NK-92 (cell line): ENCODE measurements around the gene FAM228A.
"Not testable (repeated sequence)": the region's sequence is repeated elsewhere in the genome, so short reads cannot be mapped to it uniquely, and the experiment has no call there.

Experiments
- DNase-seq: peaks from one replicate; lab custom pipeline; 2025; ENCODE audit not compliant: unreplicated experiment; lab: John Stamatoyannopoulos, UW

The FAM228A gene

DNA sequence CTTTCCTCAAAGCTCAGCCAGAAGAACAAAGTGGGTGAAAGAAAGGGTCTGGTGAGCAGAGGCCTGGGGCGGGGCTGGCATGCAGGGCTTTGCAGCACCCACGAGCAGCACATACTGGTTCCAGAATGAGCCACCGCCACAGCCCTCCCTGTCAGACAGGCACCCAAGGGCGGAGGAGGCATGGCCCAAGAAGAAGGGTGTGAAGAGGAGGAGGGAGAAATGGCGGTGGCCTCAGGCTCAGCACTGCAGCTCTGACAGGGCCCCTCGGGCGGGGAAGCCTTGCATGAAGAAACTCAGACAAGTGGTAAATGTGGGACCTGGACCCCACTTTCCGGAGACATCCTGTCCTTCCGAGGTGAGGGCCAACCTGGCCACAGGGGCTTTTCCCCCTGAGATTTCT lies 15.7 kb downstream of the FAM228A start:
- DNase-seq: no peak

DNA sequence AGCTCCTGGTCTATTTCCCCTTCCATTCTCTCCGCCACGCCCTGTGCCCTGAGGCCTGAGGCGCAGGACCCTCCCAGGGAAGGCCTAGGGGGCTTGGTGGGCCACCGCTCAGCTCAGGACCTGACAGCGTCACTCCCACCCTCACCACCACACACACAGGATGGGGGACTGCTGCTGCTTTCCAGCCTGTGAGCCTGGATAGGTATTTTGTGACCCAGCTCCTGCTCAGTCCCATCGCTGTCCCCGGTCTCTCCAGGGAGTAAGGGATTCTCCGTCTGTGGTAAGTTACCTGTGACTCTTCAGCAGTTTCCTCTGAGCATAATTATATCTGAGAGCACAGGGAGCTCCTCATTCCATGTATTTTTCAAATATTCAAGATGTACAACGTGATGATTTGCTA lies 16.3 kb downstream of the FAM228A start:
- no peak for DNase-seq

DNA sequence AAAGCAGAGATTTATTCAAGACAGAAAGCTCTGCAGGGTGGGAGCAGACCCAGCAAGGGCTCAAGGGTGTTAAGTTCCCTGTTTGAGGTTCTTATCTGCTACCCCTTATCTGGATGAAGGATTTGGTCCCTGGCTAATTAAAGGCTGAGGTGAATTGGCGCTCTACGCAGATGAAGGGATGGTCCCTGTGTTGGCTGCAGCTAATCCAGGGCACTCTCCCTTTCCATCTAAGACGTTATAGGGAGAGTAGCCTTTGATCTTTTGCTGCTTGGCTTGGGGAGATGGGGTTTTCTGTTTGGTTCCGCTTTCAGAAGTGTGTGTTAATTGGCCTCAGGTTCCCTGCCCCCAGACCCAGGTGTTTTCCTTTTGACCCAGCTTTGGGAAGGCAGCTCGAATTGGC lies 17.0 kb downstream of the FAM228A start:
- DNase-seq: no peak

DNA sequence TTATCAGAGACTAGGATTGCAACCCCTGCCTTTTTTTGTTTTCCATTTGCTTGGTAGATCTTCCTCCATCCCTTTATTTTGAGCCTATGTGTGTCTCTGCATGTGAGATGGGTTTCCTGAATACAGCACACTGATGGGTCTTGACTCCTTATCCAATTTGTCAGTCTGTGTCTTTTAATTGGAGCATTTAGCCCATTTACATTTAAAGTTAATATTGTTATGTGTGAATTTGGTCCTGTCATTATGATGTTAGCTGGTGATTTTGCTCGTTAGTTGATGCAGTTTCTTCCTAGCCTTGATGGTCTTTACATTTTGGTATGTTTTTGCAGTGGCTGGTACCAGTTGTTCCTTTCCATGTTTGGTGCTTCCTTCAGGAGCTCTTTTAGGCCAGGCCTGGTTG lies 22.4 kb downstream of the FAM228A start:
- DNase-seq: not testable (repeated sequence)

DNA sequence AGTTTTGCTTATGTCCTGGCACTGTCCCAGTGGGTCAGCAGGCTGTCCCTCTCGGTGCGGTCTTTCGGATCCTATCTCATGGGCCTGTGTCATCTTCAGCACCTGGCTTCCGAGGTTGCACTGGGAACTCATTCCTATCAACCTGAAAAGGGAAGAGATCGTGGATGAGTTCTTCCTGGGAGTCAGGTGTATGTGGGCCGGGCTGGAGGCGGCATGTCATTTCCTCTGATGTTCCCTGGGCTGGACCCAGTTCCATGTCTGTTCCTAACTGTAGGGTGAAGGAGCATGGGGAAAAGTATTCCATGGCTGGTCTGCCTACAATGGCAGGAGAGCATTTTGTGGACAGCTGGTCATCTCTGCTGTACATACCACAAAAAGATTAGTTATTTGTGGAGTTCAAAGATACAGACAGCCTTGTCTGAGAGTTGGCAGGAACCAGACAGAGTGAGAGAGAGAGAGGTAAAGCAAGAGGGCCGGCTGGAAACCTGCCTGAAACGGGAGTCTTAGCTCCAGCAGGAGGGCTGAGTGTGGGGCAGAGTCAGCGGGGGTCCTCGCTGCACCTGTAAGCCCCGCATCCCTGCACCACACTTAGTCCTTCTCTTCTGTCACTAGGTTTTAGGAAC lies 25.2 kb downstream of the FAM228A start:
- no peak for DNase-seq

DNA sequence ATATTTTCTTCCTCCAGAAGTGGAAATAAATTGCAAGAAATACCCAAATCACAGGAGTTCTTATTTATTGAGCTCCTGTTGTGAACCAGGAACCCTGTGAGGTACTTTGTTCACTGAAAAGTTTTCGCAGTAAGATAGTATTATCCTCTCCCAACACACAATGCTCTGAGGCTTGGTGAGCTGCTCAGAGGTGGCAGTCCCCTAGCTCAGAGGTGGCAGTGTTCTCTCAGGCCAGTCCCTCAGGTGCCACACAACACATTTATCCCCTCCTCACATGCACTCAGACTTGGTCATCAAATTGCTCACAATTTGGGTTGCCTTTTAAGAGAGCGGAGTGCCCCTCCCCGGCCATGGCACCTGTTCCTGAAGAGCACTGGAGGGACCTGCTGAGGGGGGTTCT lies 25.9 kb downstream of the FAM228A start:
- no peak for DNase-seq

DNA sequence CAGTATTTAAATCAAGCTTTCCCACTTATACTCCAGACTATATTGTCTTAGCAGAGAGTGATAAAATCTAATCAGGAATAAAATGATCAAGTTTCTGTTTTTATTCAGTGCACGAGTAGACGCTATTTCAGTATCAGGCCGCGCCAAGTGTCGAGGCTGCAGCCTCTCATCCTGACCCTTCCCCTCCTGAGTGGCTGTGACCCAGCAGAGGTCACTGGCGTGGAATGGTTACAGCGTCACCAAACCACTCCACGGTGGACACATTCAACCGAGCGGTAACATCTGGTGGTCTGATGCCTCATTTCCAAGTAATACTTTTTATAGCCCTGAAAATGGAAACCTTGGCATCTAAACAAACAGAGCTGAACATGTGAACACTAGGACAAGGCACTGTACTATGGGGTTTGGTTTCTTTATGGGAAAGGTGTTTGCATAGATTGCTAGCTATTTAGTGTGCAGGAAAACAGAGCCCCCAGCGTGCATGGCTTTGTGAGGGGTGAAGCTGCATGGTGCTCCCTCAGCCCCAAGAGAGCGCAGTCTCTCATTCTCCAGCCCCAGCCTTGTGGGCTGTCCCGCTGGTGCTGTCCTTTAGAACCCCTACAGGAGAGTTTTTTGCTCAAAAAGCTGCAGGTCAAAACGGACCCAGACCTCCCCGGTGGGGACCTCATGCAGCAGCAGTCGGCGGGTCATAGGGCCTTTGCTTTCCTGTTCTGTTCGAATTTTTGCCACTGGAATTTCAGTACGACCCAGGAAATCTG lies 28.4 kb downstream of the FAM228A start:
- DNase-seq: no peak

DNA sequence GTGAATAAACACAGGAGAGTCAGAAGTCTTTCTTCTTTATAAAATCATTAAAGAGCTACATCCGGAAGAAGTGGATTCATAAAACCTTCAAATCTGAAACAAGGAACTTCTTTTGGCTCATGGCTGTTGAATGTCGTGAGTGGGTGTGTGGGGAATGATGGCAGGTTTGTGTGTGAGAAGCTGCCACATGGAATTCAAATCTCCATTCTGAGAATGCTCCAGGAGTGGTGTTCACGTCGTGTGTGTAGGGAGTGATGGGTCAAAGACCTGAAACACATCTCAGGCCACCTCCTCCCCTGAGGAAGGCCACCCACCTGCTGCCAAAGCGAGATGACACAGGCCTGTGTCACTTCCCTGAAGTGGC lies 28.9 kb downstream of the FAM228A start:
- no peak for DNase-seq

DNA sequence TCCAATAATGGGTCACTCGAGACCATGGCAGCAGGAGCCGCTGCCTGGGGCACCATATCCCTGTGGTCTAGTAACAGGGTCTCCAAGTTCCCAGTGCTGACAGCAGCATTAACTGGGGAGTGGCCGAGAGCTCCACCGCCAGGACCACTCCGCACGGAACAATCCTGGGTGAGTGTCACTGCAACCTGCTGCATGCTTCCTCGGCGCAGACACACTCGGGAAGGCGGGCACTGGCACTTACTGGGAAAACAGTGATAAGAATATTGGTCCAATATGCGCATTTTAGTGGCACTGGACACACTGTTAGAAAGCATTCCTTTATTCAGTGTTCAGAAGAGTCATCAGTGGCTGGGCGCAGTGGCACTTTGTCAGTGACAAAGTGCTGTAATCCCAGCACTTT lies 29.7 kb downstream of the FAM228A start:
- DNase-seq: no peak

DNA sequence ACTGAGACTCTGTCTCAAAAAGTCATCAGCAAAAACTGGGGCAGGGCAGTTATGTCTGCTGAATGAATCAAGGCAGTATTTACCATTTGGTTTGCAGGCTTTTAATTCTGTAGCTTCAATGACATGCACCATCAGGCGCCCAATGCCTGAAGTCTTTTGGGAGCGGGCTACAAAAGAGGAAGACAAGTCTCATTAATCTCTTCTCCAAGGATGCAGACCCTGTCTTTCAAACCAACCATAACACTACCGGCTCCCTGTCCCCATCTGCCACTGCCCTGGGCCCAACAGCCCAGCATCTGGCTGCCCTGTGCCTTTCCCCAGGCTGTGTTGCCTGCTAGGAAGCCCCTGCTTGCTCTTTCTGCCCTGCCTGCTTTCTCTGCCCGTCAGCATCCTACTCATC lies 30.3 kb downstream of the FAM228A start:
- DNase-seq: no peak

DNA sequence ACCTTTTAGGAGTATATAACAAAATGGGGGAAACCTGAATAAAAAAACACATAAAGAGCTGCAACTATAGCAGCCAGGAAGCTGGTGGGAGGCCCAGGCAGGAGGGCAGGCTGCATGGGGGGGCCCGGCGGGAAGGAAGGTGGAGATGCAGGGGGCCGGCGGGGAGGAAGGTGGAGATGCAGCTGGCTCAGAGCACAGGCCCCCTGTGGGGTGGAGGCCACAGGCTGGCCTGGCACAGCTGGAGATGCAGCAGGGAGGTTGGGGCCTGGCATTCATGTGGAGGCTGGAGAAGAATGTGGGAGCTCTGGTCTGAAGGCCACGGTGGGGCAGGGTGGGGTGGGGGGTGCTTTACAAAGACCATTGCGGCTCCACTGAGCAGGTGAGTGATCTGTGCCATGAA lies 31.4 kb downstream of the FAM228A start:
- DNase-seq: no peak

DNA sequence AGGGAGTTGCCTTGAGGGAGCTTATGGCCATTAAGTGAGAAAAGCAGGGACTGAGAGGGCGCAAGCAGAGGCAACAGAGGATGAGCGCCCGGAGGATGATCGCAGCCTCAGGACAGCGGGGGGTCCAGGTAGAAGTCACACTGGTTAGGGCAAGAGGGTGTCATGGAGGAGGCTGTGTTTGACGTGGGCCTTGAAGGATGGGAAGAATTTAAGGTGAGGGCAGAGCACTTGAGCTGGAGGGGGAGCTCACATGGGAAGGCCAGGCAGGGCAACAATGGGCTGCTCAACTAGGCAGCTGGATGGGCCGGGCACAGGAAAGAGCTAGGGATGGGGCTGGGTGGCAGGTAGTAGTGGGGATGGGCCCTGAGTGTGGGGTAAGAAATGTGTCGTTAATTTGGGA lies 31.9 kb downstream of the FAM228A start:
- DNase-seq: no peak

DNA sequence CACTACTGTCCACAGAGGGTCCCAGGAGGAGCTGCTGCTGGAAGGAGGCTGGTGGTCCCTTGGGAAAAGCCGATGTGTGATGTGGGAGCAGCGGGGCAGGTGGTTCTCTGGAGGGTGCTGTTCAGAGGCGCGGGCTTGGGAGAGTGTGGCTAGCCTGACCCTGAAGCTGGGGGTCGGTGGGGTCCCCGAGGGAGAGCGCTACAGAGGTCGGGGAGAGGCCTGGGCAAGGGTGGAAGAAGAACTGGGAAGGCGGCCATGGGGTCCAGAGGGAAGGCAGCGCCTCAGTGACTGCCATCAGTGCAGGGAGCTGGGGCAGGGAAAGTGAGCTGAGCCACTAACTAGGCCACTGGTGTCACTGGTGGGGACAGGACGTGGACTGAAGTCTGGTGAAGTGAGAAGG lies 32.5 kb downstream of the FAM228A start:
- no peak for DNase-seq

DNA sequence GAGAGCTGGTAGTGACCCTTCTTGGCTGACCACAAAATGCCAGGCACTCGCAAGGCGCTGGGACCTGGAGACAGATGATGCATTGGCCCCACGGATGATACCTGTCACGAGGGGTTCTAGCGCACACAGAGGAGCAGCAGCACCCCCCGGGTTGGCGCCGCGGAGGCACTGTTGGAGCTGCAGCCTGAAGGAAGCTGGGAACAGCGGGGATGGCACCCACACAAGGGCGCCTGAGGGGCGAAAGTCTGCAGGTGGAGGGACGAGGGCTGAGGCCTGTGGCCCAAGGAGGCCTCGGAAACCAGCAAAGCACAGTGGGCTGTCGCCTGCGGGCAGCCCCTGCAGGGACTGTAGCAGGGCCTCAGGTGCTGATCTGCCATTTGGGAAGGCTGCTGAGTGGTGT lies 33.6 kb downstream of the FAM228A start:
- DNase-seq: no peak

DNA sequence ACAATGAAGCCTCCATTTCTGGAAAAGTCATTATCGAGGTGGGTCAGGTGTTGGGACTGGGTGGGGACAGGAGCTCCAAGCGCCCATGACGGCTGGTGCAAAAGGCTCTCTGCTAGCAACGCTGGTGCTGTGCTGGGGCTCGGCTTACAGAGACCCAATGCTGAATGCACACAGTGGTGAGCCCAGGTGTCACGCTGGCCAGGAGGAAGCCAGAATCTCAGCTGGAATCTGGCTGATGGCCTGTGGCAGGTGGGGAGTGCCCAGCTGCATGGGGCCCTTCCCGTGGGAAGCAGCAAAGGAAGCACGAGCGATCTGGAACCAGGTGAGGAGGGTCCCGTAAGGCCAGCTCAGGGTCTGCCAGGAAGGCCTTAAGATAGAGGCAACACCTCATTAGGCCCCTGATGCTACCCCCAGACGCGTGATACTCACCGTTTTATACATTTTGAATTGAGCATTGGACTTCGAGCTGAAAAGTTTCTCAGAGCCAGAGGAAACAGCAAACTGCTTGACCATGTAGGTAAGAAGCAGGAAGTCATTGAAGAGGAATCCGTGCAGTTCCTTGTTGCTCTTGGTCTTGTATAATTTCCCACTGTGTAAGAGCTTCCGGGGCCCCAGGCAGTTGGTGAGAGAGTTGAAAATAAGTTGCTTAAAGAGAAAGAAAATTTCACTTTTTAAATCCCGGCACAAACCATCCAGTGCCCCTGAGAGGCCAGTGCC lies 34.7 kb downstream of the FAM228A start:
- no peak for DNase-seq

DNA sequence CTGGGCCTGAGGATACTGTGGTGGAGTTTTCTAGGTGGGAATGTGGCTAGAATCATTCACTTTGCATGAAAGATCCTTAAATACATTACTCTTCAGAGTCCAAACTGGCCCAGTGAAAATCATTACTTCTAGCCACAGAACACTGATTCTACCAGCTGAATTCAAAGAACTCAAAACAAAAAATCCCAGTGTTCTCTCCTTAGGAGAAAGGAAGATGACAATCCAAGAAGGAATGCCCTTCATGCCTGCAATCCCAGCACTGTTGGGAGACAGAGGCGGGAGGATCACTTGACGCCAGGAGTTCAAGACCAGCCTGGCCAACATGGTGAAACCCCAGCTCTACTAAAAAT lies 35.2 kb downstream of the FAM228A start:
- no peak for DNase-seq

DNA sequence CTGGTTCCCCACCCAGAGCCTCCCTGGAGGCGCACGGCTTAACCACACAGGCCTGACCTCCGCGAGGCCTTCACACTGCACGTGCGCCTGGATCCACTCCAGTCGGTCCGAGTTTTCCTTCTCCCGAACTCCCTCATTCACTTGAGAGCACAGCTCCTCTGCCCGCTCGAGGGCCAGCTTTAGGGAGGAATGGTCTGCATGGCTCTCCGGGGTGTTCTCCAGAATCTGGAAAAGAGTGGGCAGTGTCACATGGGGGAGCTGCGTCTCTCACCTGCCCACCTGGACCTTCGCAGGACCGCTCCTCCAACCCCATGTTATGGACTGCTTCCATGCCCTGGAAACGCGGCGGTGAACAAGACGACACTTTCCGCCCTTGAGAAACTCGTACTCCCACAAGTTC lies 35.9 kb downstream of the FAM228A start:
- DNase-seq: no peak

DNA sequence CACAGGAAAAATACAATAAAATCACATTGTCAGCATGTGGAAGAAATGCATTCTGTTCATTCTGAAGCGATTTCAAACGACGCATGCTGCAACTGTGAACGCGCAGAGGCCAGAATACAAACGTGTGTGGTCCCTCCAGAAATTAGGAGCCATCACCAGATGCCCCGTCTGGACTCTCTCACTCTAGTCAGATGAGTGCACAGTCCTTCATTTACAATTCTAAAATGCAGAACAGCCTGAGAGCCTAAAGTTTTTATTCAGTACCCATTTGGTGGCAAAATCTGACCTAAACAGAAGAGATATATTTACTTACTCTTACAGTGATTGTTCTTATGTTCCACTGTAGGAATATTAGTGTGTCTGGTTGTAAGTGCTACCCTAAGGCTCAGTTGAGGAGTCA lies 36.6 kb downstream of the FAM228A start:
- DNase-seq: no peak

DNA sequence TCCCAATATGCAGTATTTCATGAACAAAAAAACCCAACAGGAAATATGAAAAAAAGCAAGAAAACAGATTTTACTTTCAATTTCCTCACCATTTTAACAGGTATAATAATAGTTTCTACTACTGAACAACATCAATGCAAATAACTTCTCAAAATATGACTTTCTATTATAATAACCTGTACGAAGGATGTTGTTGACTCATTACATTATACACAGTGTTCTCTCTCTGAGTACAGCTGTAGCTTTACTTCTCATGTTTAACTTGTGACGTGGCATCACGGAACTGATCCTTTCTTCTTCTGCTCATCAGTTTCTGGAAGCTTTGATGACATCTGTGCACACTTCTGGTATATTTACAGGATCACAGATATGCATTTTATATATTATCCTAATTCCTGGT lies 40.0 kb downstream of the FAM228A start:
- DNase-seq: no peak

DNA sequence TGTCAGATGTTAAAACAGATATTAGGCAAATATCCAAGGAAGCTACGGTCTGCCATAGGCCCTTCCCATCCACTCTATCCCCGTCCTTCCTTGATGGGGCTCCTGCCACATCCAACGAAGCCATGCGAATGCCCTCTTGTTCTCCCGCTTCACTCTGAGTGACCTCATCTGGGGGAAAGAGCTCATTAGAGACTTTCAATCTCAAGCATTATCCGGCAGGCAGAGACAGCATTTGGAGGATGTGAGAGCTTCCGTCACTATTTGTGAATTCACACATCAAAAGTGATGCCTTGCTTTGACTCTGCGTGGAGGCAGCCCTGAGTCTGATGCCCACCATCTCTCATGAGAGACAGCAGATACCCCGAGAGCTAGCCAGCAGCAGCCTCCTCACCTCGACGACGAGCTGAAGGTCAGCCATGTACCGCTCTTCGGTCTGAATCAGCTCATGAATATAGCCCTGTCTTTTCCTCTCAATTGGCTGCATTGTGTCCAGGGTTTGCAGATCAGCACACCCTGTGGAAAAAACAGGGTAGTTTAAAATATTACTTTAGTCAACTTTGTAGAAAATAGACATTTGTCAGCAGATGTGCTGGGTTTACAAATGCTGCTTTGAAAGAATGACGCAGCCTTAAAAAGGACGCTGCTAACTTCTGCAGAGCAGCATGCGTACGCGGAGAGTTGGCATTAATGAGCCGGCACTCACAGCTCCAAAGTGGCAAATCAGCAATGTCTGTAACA lies 45.9 kb downstream of the FAM228A start:
- no peak for DNase-seq

DNA sequence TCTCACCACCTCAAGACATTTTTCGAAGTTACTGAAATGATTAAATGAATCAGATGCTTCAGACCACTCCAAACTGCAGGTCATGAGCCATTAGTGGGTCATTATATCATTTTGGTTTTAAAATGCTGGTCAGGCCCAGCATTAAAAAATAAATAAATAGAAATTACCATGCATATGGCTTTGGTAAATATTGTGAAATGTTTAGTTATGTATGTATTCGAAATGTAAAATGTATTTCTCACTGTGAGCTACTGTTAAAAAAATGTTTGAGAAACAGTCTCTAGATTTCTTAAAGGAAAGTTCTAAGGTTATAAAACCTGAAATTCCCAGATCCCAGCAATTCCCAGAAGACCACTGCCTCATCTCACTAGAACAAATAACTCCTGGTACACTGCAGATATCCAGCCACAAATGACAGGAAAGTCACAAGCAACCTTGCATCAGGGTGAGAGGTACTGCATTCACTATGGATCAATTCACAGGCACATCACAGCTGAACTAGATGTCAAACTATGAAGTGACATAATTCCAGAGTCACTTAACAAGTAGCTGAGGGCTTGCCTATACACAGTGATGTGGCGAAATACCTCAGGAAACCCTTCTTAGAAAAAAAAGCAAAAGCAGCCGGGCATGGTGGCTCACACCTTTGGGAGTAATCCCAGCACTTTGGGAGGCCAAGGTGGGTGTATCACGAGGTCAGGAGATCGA lies 46.6 kb downstream of the FAM228A start:
- no peak for DNase-seq
